Measurements from ENCODE around the gene GCM1. TPM values are rescaled to one million over a fixed set of nuclear protein-coding genes. Genes with fewer than 3 reads are reported as not detected.
"Not testable (repeated sequence)": the region's sequence is repeated elsewhere in the genome, so short reads cannot be mapped to it uniquely, and the experiment has no call there.

The GCM1 gene
- total RNA-seq, 1 experiment from 2014 or later, result not detected

GRCh38 chr6:53161481-53162009 is 12.9 kb upstream of the GCM1 start:
- TF ChIP-seq POLR2AphosphoS5 (IDR thresholded peaks at IDR 0.05; ENCODE audit: low read depth, low read length), result no peak
- TF ChIP-seq SIN3A (IDR thresholded peaks at IDR 0.05; ENCODE audit: borderline replicate concordance, insufficient read depth, low read depth, low read length), result no peak
- TF ChIP-seq CTCF (IDR thresholded peaks at IDR 0.05), result no peak
- no peak for TF ChIP-seq TCF7L2 (IDR thresholded peaks at IDR 0.05; ENCODE audit: low read depth, low read length)
- Histone ChIP-seq H3K9me3 (ENCODE audit: control insufficient read depth, insufficient read depth, low read depth, low read length) (no peaks in the 10 kb centered on the region), H3K4me3 (ENCODE audit: low read depth in 2 of 2, low read length in 2 of 2) (no peak overlapping the region), H3K27me3 (ENCODE audit: control insufficient read depth, insufficient read depth, low read length) (no peaks in the 10 kb centered on the region), H3K27ac (ENCODE audit: low read length) (no peak overlapping the region), H3K4me1 (ENCODE audit: control insufficient read depth, insufficient read depth, low read length) (no peaks in the 10 kb centered on the region), H3K36me3 (ENCODE audit: control insufficient read depth, insufficient read depth, low read length) (no peaks in the 10 kb centered on the region)
- no peak for DNase-seq (ENCODE audit: low read depth, low spot score)
- no peak for ATAC-seq
- CTCF ChIA-PET, result interaction anchor here (0.6 kb wide), 1 partner anchor 563 kb away, joined by 10 read pairs; no protein-coding TSS in a partner anchor
- no TSS peak for BruUV-seq (replicated peaks)
- POLR2A ChIA-PET, result no interaction called here
- intact Hi-C loops (cut with micrococcal nuclease; ENCODE audit: unreplicated experiment), result no loop called here
- in situ Hi-C loops (cut with HindIII; ENCODE audit: low pct_unique_long_range_greater_than_20kb, low sequenced_read_pairs), result no loop called here

GRCh38 chr6:53159558-53159957 is 10.9 kb upstream of the GCM1 start:
- H3K36me3 ChIP-seq (ENCODE audit: control insufficient read depth, insufficient read depth, low read length), result no peaks in the 10 kb centered on the region
- intact Hi-C loops (cut with micrococcal nuclease; ENCODE audit: unreplicated experiment) (no loop called here), in situ Hi-C loops (cut with HindIII; ENCODE audit: low pct_unique_long_range_greater_than_20kb, low sequenced_read_pairs) (no loop called here)
- no peak for TF ChIP-seq CTCF (IDR thresholded peaks at IDR 0.05)
- no peak for TF ChIP-seq SIN3A (IDR thresholded peaks at IDR 0.05; ENCODE audit: borderline replicate concordance, insufficient read depth, low read depth, low read length)
- no peak for TF ChIP-seq REST (IDR thresholded peaks at IDR 0.05; ENCODE audit: insufficient read depth in 1 of 2, low read depth in 2 of 2, low read length in 1 of 2)
- TF ChIP-seq TCF7L2 (IDR thresholded peaks at IDR 0.05; ENCODE audit: low read depth, low read length), result no peak
- TF ChIP-seq POLR2AphosphoS5 (IDR thresholded peaks at IDR 0.05; ENCODE audit: low read depth, low read length), result no peak
- ChIA-PET POLR2A (interaction anchor here (0.5 kb wide), 1 partner anchor 780 kb away, joined by 3 read pairs; no protein-coding TSS in a partner anchor), CTCF (no interaction called here)
- no TSS peak for BruUV-seq (replicated peaks)
- no peak overlapping the region for H3K27ac ChIP-seq (ENCODE audit: low read length)
- no peak overlapping the region for H3K4me3 ChIP-seq (ENCODE audit: low read depth in 2 of 2, low read length in 2 of 2)
- no peak for ATAC-seq
- DNase-seq (ENCODE audit: low read depth, low spot score), result no peak
- no peaks in the 10 kb centered on the region for H3K4me1 ChIP-seq (ENCODE audit: control insufficient read depth, insufficient read depth, low read length)
- H3K27me3 ChIP-seq (ENCODE audit: control insufficient read depth, insufficient read depth, low read length), result no peaks in the 10 kb centered on the region; the same call in 1 of the 2 replicates
- no peaks in the 10 kb centered on the region for H3K9me3 ChIP-seq (ENCODE audit: control insufficient read depth, insufficient read depth, low read depth, low read length)

GRCh38 chr6:53158076-53158475 is 9.4 kb upstream of the GCM1 start:
- CTCF ChIA-PET, result interaction anchor here (0.6 kb wide), 1 partner anchor 327 kb away, joined by 7 read pairs; no protein-coding TSS in a partner anchor
- H3K27ac ChIP-seq (ENCODE audit: low read length); BruUV-seq (replicated peaks); in situ Hi-C loops (cut with HindIII; ENCODE audit: low pct_unique_long_range_greater_than_20kb, low sequenced_read_pairs); H3K4me3 ChIP-seq (ENCODE audit: low read depth in 2 of 2, low read length in 2 of 2); POLR2A ChIA-PET; H3K4me1 ChIP-seq (ENCODE audit: control insufficient read depth, insufficient read depth, low read length); H3K9me3 ChIP-seq (ENCODE audit: control insufficient read depth, insufficient read depth, low read depth, low read length); H3K27me3 ChIP-seq (ENCODE audit: control insufficient read depth, insufficient read depth, low read length); intact Hi-C loops (cut with micrococcal nuclease; ENCODE audit: unreplicated experiment); DNase-seq (ENCODE audit: low read depth, low spot score); ATAC-seq; H3K36me3 ChIP-seq (ENCODE audit: control insufficient read depth, insufficient read depth, low read length): not testable (repeated sequence)

- DNase-seq (ENCODE audit: low read depth, low spot score); intact Hi-C loops (cut with micrococcal nuclease; ENCODE audit: unreplicated experiment); H3K27ac ChIP-seq (ENCODE audit: low read length); ATAC-seq; H3K36me3 ChIP-seq (ENCODE audit: control insufficient read depth, insufficient read depth, low read length); H3K4me3 ChIP-seq (ENCODE audit: low read depth in 2 of 2, low read length in 2 of 2); H3K9me3 ChIP-seq (ENCODE audit: control insufficient read depth, insufficient read depth, low read depth, low read length); H3K27me3 ChIP-seq (ENCODE audit: control insufficient read depth, insufficient read depth, low read length); in situ Hi-C loops (cut with HindIII; ENCODE audit: low pct_unique_long_range_greater_than_20kb, low sequenced_read_pairs); CTCF ChIA-PET; POLR2A ChIA-PET; BruUV-seq (replicated peaks); H3K4me1 ChIP-seq (ENCODE audit: control insufficient read depth, insufficient read depth, low read length): not testable (repeated sequence)
These were observed 6.6 kb upstream of the GCM1 start for GRCh38 chr6:53155279-53155678.

Measured in Panc1 (cell line).